SK-N-SH treated with all-trans-retinoic acid at 6 μM for 48 hours (cell line): Measurements from ENCODE around the gene FAM177A1.

ENCODE experiments used
- BACH2 ChIP-seq: fragments of 250-450 bp; sonication (Bioruptor Pico); IDR thresholded peaks from 2 replicates; pipeline ENCODE4 v1.9.0; 2021; ENCODE audit warnings: mild to moderate bottlenecking, borderline replicate concordance
- TCF4 ChIP-seq: fragments of 250-450 bp; sonication (Bioruptor Pico); IDR thresholded peaks from 2 replicates; pipeline ENCODE4 v1.8.0; 2021; ENCODE audit warnings: mild to moderate bottlenecking, moderate library complexity, borderline replicate concordance
- ZFP3 ChIP-seq: fragments of 250-450 bp; sonication (Bioruptor Pico); IDR thresholded peaks from 2 replicates; pipeline ENCODE4 v1.5.0; 2020; ENCODE audit warnings: mild to moderate bottlenecking, moderate library complexity
- TF ChIP-seq, protein P1 (sequence below): fragments of 250-450 bp; sonication (Bioruptor Pico); IDR thresholded peaks from 2 replicates; pipeline ENCODE4 v1.5.1; 2021; ENCODE audit warnings: mild to moderate bottlenecking, moderate library complexity

DNA sequence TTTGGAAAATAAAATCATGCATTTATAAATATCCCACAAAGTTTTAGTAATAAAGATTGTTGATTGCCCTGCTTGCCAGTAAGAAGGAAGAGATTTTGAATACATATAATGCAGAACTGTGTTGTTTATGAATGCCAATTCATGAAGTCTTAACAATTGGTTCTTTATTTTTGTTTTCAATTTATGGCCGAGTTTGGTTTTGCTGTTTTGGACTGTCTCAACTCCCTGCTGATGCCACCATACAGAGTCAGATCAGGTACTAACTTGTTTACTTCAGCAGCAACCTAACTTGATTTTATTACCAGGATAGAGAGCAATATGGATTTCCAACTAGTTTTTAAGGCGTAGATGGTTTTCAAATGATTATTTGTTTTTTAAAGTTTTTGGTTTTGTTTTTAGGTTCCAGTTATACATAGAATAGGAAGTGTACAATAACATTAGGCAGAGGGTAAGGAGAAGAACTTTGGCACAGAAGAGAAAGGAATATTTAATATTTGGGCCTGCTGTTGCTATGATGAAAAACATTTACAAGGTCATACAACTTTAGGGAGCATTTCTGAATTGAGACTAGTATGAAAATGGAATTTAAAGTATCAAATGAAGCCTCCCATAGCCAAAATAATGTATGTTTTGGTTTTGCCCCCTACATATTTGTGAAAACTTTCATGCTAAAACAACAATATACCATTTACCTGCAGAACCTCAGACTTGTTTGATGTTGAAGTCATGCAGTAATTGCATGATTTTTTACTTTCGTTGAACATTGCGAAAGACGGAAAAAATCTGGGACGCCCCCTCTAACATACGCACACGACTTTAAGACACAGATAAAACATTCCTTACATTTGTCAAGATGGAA, 904 bp upstream of the FAM177A1 start:
- no peak for TF ChIP-seq BACH2
- TF ChIP-seq, protein P1, sequence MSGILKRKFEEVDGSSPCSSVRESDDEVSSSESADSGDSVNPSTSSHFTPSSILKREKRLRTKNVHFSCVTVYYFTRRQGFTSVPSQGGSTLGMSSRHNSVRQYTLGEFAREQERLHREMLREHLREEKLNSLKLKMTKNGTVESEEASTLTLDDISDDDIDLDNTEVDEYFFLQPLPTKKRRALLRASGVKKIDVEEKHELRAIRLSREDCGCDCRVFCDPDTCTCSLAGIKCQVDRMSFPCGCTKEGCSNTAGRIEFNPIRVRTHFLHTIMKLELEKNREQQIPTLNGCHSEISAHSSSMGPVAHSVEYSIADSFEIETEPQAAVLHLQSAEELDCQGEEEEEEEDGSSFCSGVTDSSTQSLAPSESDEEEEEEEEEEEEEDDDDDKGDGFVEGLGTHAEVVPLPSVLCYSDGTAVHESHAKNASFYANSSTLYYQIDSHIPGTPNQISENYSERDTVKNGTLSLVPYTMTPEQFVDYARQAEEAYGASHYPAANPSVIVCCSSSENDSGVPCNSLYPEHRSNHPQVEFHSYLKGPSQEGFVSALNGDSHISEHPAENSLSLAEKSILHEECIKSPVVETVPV (CRISPR knock-in tag), result no peak
- TF ChIP-seq TCF4 (CRISPR knock-in tag), result no peak
- no peak for TF ChIP-seq ZFP3 (CRISPR knock-in tag)
